ENCODE measurements around the gene HOXC13.
A peak's percentile ranks its signal among the peaks of the same experiment; 100 is the strongest.

The HOXC13 gene

GRCh38 chr12:53995378-53996239 lies 57.0 kb downstream of the HOXC13 start (continued):
- TF ChIP-seq PRDM10 (tag by site-specific recombination; IDR thresholded peaks at IDR 0.05) = peak; percentile 70
- TF ChIP-seq ZNF2 (tag by site-specific recombination; IDR thresholded peaks at IDR 0.05) = peak; percentile 90
- TF ChIP-seq, protein P1, sequence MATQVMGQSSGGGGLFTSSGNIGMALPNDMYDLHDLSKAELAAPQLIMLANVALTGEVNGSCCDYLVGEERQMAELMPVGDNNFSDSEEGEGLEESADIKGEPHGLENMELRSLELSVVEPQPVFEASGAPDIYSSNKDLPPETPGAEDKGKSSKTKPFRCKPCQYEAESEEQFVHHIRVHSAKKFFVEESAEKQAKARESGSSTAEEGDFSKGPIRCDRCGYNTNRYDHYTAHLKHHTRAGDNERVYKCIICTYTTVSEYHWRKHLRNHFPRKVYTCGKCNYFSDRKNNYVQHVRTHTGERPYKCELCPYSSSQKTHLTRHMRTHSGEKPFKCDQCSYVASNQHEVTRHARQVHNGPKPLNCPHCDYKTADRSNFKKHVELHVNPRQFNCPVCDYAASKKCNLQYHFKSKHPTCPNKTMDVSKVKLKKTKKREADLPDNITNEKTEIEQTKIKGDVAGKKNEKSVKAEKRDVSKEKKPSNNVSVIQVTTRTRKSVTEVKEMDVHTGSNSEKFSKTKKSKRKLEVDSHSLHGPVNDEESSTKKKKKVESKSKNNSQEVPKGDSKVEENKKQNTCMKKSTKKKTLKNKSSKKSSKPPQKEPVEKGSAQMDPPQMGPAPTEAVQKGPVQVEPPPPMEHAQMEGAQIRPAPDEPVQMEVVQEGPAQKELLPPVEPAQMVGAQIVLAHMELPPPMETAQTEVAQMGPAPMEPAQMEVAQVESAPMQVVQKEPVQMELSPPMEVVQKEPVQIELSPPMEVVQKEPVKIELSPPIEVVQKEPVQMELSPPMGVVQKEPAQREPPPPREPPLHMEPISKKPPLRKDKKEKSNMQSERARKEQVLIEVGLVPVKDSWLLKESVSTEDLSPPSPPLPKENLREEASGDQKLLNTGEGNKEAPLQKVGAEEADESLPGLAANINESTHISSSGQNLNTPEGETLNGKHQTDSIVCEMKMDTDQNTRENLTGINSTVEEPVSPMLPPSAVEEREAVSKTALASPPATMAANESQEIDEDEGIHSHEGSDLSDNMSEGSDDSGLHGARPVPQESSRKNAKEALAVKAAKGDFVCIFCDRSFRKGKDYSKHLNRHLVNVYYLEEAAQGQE (tag by site-specific recombination; IDR thresholded peaks at IDR 0.05) = no peak
- no peak for TF ChIP-seq ZFP3 (tag by site-specific recombination; IDR thresholded peaks at IDR 0.05; ENCODE audit: low read depth)
- TF ChIP-seq ZNF561 (tag by site-specific recombination; IDR thresholded peaks at IDR 0.05; ENCODE audit: borderline replicate concordance) = peak; percentile 14; the same call in 1 of the 2 replicates
- TF ChIP-seq ZNF184 (tag by site-specific recombination; IDR thresholded peaks at IDR 0.05) = no peak
- peak; percentile 96 for TF ChIP-seq KLF1 (tag by site-specific recombination; IDR thresholded peaks at IDR 0.05)
- TF ChIP-seq TRIM28 (IDR thresholded peaks at IDR 0.05; ENCODE audit: borderline replicate concordance, low read length) = no peak
- TF ChIP-seq ZNF16 (tag by site-specific recombination; IDR thresholded peaks at IDR 0.05; ENCODE audit: low read depth) = no peak
- TF ChIP-seq ZNF704 (tag by site-specific recombination; IDR thresholded peaks at IDR 0.05) = no peak
- TF ChIP-seq, protein P2, sequence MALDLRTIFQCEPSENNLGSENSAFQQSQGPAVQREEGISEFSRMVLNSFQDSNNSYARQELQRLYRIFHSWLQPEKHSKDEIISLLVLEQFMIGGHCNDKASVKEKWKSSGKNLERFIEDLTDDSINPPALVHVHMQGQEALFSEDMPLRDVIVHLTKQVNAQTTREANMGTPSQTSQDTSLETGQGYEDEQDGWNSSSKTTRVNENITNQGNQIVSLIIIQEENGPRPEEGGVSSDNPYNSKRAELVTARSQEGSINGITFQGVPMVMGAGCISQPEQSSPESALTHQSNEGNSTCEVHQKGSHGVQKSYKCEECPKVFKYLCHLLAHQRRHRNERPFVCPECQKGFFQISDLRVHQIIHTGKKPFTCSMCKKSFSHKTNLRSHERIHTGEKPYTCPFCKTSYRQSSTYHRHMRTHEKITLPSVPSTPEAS (tag by site-specific recombination; IDR thresholded peaks at IDR 0.05) = peak; percentile 28; the same call in 1 of the 2 replicates
- no peak; the same call in 1 of the 2 replicates for TF ChIP-seq REPIN1 (tag by site-specific recombination; IDR thresholded peaks at IDR 0.05; ENCODE audit: low read depth)
- peak; percentile 44; the same call in 1 of the 2 replicates for TF ChIP-seq ZNF24 (tag by site-specific recombination; IDR thresholded peaks at IDR 0.05)
- TF ChIP-seq, protein P3, sequence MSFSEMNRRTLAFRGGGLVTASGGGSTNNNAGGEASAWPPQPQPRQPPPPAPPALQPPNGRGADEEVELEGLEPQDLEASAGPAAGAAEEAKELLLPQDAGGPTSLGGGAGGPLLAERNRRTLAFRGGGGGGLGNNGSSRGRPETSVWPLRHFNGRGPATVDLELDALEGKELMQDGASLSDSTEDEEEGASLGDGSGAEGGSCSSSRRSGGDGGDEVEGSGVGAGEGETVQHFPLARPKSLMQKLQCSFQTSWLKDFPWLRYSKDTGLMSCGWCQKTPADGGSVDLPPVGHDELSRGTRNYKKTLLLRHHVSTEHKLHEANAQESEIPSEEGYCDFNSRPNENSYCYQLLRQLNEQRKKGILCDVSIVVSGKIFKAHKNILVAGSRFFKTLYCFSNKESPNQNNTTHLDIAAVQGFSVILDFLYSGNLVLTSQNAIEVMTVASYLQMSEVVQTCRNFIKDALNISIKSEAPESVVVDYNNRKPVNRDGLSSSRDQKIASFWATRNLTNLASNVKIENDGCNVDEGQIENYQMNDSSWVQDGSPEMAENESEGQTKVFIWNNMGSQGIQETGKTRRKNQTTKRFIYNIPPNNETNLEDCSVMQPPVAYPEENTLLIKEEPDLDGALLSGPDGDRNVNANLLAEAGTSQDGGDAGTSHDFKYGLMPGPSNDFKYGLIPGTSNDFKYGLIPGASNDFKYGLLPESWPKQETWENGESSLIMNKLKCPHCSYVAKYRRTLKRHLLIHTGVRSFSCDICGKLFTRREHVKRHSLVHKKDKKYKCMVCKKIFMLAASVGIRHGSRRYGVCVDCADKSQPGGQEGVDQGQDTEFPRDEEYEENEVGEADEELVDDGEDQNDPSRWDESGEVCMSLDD (tag by site-specific recombination; IDR thresholded peaks at IDR 0.05) = peak; percentile 96
- 0 out of 2 replicates have a peak, but pooled peaks have one; percentile 9 for TF ChIP-seq ZNF146 (tag by site-specific recombination; IDR thresholded peaks at IDR 0.05)
- TF ChIP-seq ZNF777 (tag by site-specific recombination; IDR thresholded peaks at IDR 0.05; ENCODE audit: borderline replicate concordance) = no peak
- no peak for TF ChIP-seq ZNF350 (tag by site-specific recombination; IDR thresholded peaks at IDR 0.05)
- no peak for TF ChIP-seq ZNF768 (tag by site-specific recombination; IDR thresholded peaks at IDR 0.05)
- TF ChIP-seq, protein P4, sequence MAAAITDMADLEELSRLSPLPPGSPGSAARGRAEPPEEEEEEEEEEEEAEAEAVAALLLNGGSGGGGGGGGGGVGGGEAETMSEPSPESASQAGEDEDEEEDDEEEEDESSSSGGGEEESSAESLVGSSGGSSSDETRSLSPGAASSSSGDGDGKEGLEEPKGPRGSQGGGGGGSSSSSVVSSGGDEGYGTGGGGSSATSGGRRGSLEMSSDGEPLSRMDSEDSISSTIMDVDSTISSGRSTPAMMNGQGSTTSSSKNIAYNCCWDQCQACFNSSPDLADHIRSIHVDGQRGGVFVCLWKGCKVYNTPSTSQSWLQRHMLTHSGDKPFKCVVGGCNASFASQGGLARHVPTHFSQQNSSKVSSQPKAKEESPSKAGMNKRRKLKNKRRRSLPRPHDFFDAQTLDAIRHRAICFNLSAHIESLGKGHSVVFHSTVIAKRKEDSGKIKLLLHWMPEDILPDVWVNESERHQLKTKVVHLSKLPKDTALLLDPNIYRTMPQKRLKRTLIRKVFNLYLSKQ (tag by site-specific recombination; IDR thresholded peaks at IDR 0.05; ENCODE audit: borderline replicate concordance) = no peak; the same call in 1 of the 2 replicates
- no peak for TF ChIP-seq ZNF175 (tag by site-specific recombination; IDR thresholded peaks at IDR 0.05)
- TF ChIP-seq KLF17 (tag by site-specific recombination; IDR thresholded peaks at IDR 0.05) = peak; percentile 70; the same call in 1 of the 2 replicates
- TF ChIP-seq ZNF596 (tag by site-specific recombination; IDR thresholded peaks at IDR 0.05) = peak; percentile 33; the same call in 1 of the 2 replicates
- TF ChIP-seq ZNF76 (tag by site-specific recombination; IDR thresholded peaks at IDR 0.05; ENCODE audit: borderline replicate concordance, low read depth) = peak; percentile 69

All from HEK293 (cell line).